MCF 10A (cell line): Measurements from ENCODE around the gene MAB21L4. TPM values are rescaled to one million over a fixed set of nuclear protein-coding genes. Genes with fewer than 3 reads are reported as not detected.

Experiments
- BruUV-seq: library from RNA; stranded (reverse); fragments of 400-500 nt; replicated peaks from 2 replicates; lab custom pipeline; 2021; lab: Mats Ljungman, UMichigan
- CTCF ChIA-PET: fragments of 300-600 bp; sonication (Branson Sonifier 250); formaldehyde crosslinking; extraction: SDS; loops from one replicate; lab custom pipeline; 2021; ENCODE audit warnings: antibody characterized with exemption, inconsistent platforms; lab: Yijun Ruan, JAX
- POLR2A ChIA-PET: fragments of 300-600, 350-650 bp; sonication (Branson Sonifier 250); formaldehyde crosslinking; extraction: SDS; loops from one replicate; lab custom pipeline; 2020; ENCODE audit warnings: antibody characterized with exemption, inconsistent platforms; lab: Yijun Ruan, JAX
- DNase-seq: peaks from one replicate; pipeline ENCODE4 v3.0.0-alpha.2; 2018; ENCODE audit not compliant: unreplicated experiment
- H3K27ac Mint-ChIP-seq: one replicate; pipeline ENCODE4 v1.8.0; 2022; ENCODE audit warnings: mild to moderate bottlenecking, low read depth, mixed read lengths; ENCODE audit not compliant: unreplicated experiment
- H3K27me3 Mint-ChIP-seq: one replicate; pipeline ENCODE4 v1.8.0; 2022; ENCODE audit warnings: mixed read lengths; ENCODE audit not compliant: insufficient read depth, unreplicated experiment
- H3K36me3 Mint-ChIP-seq: one replicate; pipeline ENCODE4 v1.8.0; 2022; ENCODE audit warnings: mild to moderate bottlenecking, moderate library complexity, mixed read lengths; ENCODE audit not compliant: insufficient read depth, unreplicated experiment
- H3K4me1 Mint-ChIP-seq: one replicate; pipeline ENCODE4 v1.8.0; 2022; ENCODE audit warnings: mixed read lengths; ENCODE audit not compliant: insufficient read depth, unreplicated experiment
- H3K4me3 Mint-ChIP-seq: one replicate; pipeline ENCODE4 v1.8.0; 2022; ENCODE audit warnings: mild to moderate bottlenecking, moderate library complexity, mixed read lengths; ENCODE audit not compliant: unreplicated experiment
- H3K9me3 Mint-ChIP-seq: one replicate; pipeline ENCODE4 v1.8.0; 2022; ENCODE audit warnings: mixed read lengths; ENCODE audit not compliant: unreplicated experiment
- CTCF ChIP-seq: fragments of 200-600 bp; IDR thresholded peaks from one replicate; pipeline ENCODE4 v1.8.0; 2022; ENCODE audit warnings: antibody characterized with exemption, mild to moderate bottlenecking; ENCODE audit not compliant: unreplicated experiment
- intact Hi-C: fragments of 100-400 bp; cut with micrococcal nuclease; formaldehyde crosslinking; loops from 2 replicates; pipeline ENCODE4 v1.14.1; 2022
- total RNA-seq: library from RNA; stranded (reverse); gene quantifications from 2 replicates; pipeline ENCODE4 v1.2.3, GENCODE V29; 2022

Gene MAB21L4
- total RNA-seq, 1 experiment from 2014 or later, result not detected

GRCh38 chr2:240892356-240892755 is 3.6 kb downstream of the MAB21L4 start:
- Mint-ChIP-seq H3K36me3 (no peaks in the 10 kb centered on the region), H3K27me3 (no peaks in the 10 kb centered on the region), H3K27ac (no peak overlapping the region), H3K4me3 (no peak overlapping the region), H3K4me1 (peaks cover 6% of the 10 kb centered on the region), H3K9me3 (no peaks in the 10 kb centered on the region)
- no peak for TF ChIP-seq CTCF
- DNase-seq, result no peak
- ChIA-PET POLR2A (no interaction called here), CTCF (no interaction called here)
- intact Hi-C loops, result no loop called here
- no TSS peak for BruUV-seq

GRCh38 chr2:240891492-240892340 is 4.2 kb downstream of the MAB21L4 start:
- no peak overlapping the region for H3K27ac Mint-ChIP-seq
- no TSS peak for BruUV-seq
- POLR2A ChIA-PET, result no interaction called here
- no peaks in the 10 kb centered on the region for H3K9me3 Mint-ChIP-seq
- no peaks in the 10 kb centered on the region for H3K36me3 Mint-ChIP-seq
- no peak for TF ChIP-seq CTCF
- intact Hi-C loops, result no loop called here
- DNase-seq, result no peak
- H3K4me1 Mint-ChIP-seq, result peaks cover 5% of the 10 kb centered on the region
- H3K4me3 Mint-ChIP-seq, result no peak overlapping the region
- CTCF ChIA-PET, result interaction anchor here (1.2 kb wide), 1 partner anchor 99 kb away, joined by 3 read pairs; no protein-coding TSS in a partner anchor
- no peaks in the 10 kb centered on the region for H3K27me3 Mint-ChIP-seq

- ChIA-PET POLR2A (no interaction called here), CTCF (interaction anchor here (0.6 to 1.2 kb wide), 2 partner anchors 100 to 283 kb away, joined by 3 read pairs; no protein-coding TSS in a partner anchor)
- H3K4me1 Mint-ChIP-seq, result peaks cover 5% of the 10 kb centered on the region
- H3K4me3 Mint-ChIP-seq, result no peak overlapping the region
- H3K9me3 Mint-ChIP-seq, result no peaks in the 10 kb centered on the region
- H3K27ac Mint-ChIP-seq, result no peak overlapping the region
- DNase-seq, result no peak
- H3K36me3 Mint-ChIP-seq, result no peaks in the 10 kb centered on the region
- no TSS peak for BruUV-seq
- H3K27me3 Mint-ChIP-seq, result no peaks in the 10 kb centered on the region
- intact Hi-C loops, result no loop called here
- TF ChIP-seq CTCF, result no peak
Measured at GRCh38 chr2:240890691-240891090, 5.3 kb downstream of the MAB21L4 start.

- H3K4me1 Mint-ChIP-seq, result peaks cover 5% of the 10 kb centered on the region
- H3K4me3 Mint-ChIP-seq, result no peak overlapping the region
- H3K9me3 Mint-ChIP-seq, result no peaks in the 10 kb centered on the region
- no peaks in the 10 kb centered on the region for H3K27me3 Mint-ChIP-seq
- H3K27ac Mint-ChIP-seq, result no peak overlapping the region
- TF ChIP-seq CTCF, result no peak
- ChIA-PET POLR2A (no interaction called here), CTCF (no interaction called here)
- BruUV-seq, result no TSS peak
- intact Hi-C loops, result no loop called here
- no peak for DNase-seq
- no peaks in the 10 kb centered on the region for H3K36me3 Mint-ChIP-seq
Measured at GRCh38 chr2:240889601-240890560, 6.1 kb downstream of the MAB21L4 start.
